ENCODE data around the gene SPOP. TPM values are rescaled to one million over a fixed set of nuclear protein-coding genes. Genes with fewer than 3 reads are reported as not detected.
"Not testable (repeated sequence)": the region's sequence is repeated elsewhere in the genome, so short reads cannot be mapped to it uniquely, and the experiment has no call there.

SPOP gene
- total RNA-seq, 1 donor from 2014 or later, result 44.2 TPM

DNA sequence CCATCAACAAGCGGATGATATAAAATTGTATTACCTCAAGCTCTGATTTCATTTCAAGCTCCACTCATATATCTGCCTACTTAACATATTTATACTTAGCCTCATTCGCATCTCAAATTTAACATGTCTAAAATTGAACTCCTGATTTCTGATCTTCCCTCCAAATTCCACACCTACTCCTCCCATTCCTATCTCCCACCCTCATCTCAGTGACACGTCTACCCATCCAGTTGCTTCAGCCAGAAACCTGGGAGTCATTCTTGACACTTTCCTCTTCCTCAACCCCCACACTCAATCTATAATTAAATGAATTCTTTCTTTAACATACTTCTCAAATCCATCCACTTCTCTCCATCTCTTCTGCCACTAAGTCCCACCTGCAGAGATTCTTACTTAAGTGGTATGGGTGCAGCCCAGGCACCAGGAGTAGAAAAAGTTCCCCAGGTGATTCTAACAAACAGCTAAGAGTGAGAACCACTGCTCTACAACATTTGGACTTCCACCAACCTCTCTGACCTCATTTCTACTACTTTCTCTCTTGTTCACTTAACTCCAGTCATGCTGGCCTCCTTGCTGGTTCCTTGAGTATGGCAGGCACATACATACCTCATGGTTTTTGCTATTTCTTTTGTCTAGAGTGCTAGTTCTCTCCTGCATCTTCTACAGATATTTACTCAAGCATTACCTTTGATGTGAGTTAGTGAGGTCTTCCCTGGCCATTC is 18.1 kb downstream of the SPOP start:
- no peak for DNase-seq (ENCODE audit: low spot score)

DNA sequence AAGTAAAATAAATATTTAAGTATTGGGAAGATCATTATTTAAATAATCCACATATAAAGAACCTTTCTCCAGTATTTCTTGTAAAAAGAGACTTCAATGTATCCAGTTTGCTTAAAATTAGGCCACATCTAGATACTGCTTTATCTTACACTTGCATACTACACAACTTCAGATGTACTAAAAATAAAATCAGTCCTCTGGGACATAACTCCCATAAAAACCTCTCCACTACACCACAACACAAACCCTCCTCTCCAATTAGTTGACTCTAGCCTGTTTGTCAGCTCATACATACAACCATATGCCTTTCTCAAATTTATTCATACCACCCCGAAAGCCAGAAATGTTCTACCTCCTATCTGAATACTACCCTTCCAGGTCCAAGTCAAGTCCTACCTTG is 21.6 kb downstream of the SPOP start:
- no peak for DNase-seq (ENCODE audit: low spot score)

DNA sequence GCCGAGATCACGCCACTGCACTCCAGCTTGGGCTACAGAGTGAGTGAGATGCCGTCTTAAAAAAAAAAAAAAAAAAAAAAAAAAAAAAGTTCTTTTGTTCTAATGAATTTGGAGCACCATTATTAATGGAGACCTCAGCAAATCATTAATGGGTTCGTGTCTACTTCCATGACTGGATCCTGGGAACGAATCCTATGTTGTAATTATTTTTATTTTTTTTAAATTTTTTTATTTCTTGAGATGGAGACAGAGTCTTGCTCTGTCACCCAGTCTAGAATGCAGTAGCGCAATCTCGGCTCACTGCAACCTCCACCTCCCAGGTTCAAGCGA is 30.7 kb downstream of the SPOP start:
- no peak for DNase-seq (ENCODE audit: low spot score)

DNA sequence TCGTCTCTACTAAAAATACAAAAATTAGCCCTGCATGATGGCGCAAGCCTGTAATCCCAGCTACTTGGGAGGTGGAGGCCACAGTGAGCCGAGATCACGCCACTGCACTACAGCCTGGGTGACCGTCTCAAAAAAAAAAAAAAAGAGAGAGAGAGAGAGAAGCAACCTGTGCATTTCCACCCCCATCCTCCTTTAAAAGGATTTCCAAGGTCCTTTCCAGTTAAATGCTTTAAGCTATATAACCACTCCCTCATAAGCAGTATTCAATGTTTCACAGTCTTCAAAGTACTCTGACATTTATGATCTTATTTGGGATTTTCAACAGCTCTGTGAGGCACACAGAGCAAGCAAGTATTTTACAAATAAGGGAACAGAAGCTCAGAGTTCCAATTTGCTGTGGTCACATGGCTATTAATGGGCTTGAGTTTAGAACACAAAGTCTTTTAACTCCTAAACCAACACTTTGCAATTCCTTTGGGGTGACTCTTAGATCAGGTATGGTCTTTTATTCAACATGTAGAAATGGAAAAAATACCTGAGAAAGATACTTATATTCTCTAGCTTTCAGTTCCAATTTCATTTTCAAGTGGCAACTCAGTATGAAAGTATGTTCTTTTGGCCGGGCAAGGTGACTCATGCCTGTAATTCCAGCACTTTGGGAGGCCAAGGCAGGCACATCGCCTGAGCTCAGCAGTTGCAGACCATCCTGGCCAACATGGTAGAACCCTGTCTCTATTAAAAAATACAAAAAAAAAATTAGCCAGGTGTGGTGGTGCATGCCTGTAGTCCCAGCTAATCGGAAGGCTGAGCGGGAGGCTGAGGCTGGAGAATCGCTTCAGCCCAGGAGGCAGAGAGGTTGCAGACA is 31.3 kb downstream of the SPOP start:
- DNase-seq (ENCODE audit: low spot score), result no peak

DNA sequence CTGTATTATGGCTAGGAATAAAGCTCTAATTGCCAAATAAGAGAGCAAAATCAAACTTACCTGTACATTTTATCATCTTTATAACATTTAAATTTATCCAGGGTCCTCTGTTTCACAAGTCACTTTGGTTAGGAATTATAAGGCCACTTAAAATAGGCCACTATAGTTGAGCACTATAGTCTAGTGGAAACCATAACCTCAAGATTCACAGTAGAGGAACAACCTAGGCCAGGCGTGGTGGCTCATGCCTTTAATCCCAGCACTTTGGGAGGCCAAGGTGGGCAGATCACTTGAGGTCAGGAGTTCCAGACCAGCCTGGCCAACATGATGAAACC is 31.9 kb downstream of the SPOP start:
- not testable (repeated sequence) for DNase-seq (ENCODE audit: low spot score)

DNA sequence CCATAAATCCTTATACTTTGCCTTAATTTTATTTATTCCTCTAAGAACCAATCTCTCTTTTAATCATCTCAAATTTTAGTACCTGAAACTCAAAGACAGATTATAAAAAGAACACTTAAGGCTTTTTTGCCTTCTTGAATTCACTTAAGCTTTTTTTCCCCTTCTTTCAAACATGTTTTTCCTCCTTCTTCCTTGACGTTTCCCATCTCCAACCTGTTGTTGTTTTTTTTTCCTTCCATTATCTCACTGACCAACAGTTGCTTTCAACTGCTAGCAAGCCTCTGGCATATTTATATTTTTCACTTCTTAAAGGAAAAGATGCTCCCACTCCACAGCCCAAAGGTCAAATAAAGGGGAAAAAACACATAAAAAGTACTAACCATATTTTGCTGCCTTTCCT is 32.2 kb downstream of the SPOP start:
- DNase-seq (ENCODE audit: low spot score), result no peak

DNA sequence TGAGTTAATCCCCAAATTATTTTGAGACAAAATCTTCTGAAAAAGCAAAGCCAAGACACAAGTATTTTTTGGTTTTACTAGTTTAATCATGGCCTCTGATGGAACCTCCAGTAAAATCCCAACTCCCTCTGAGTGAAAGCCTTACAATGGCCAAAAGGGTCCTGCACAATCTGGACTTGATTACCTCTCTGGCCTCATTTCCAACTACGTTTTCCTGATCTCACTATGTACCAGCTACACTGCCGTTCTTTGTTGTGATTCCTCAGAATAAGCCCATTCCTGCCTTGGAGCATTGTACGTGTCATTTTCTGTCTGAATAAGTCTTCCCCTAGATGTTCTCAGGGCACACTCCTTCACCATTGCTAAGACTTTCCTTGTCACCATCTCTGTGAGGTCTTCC is 37.3 kb downstream of the SPOP start:
- DNase-seq (ENCODE audit: low spot score), result no peak

DNA sequence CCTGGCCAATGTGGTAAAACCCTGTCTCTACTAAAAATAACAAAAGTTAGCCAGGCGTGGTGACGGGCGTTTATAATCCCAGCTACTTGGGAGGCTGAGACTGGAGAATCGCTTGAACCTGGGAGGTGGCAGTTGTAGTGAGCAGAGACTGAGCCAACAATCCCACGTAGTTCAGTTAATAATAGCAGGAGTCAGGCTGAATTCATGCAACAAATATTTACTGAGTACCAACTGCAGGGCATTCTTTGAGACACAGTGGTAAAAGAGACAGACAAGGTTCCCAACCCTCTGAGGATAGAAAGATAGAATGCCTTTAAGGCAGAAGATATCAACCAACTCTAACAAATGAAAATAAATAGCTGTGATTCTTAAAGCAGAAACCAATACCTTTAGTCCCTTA is 39.1 kb downstream of the SPOP start:
- DNase-seq (ENCODE audit: low spot score), result no peak

DNA sequence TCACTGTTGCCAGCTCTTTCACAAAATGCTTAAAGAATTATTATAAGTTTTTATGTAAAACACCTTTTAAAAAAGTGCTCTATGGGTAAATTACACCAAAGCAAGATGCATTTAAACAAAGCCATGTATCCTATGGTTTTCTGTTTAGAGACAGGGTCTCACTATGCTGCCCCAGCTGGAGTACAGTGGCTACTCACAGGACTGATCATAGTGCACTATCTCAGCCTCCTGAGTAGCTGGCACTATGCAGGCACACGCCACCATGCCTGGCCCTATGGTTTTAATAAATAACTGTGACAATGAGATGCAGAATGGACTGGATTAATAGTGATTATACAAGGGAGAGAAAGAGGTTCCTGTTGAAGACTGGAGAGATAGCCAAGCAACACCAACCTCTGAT is 40.2 kb downstream of the SPOP start:
- no peak for DNase-seq (ENCODE audit: low spot score)

DNA sequence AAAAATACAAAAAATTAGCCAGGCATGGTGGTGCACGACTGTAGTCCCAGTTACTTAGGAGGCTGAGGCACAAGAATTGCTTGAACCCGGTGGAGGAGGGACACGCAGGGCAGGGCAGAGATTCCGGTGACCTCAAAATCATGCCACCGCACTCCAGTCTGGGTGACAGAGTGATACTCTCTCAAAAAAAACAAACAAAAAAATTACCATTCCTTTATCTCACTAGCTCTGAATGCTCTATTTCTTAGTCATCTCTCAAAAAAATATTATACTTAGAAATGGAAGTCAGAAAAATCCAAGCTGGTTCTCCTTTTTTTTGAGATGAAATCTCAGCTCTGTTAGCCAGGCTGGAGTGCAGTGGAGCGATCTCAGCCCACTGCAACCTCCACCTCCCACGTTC is 40.8 kb downstream of the SPOP start:
- DNase-seq (ENCODE audit: low spot score), result no peak

DNA sequence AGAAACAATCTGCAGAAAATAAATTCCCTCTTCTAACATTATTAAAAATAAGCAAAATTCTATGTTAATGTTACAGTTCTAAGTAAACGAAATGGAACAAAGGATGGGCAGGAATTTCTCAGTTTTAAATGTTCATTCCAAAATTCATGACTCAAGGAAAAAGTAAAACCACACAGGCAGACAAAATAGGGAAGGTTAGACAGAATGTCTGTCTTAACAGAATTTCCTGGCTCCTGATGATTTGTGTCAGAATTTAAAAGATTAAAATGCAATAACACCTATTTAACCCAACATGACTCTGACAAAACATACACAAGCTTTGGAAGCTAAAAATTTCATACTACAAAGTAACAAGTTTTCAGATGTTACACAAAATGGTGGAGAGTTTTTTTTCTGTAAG is 42.8 kb downstream of the SPOP start:
- DNase-seq (ENCODE audit: low spot score), result no peak

DNA sequence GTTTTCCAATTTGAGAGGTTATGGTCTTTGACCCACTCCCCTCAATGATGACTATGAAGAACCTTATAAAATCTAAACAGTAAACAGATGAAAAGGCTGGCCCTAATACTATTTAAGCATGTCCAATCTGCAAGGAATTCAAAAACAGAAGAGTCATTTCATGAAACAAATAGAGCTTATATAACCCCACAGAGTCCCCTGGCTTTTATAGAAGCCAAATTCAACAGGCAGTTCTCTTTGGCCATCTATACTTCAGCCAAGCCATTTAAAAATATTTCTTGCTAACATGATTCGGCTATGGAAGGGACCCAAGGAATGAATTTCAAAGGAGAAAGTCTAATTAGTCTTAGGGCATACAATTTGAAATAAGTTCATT is 43.4 kb downstream of the SPOP start:
- DNase-seq (ENCODE audit: low spot score), result no peak

DNA sequence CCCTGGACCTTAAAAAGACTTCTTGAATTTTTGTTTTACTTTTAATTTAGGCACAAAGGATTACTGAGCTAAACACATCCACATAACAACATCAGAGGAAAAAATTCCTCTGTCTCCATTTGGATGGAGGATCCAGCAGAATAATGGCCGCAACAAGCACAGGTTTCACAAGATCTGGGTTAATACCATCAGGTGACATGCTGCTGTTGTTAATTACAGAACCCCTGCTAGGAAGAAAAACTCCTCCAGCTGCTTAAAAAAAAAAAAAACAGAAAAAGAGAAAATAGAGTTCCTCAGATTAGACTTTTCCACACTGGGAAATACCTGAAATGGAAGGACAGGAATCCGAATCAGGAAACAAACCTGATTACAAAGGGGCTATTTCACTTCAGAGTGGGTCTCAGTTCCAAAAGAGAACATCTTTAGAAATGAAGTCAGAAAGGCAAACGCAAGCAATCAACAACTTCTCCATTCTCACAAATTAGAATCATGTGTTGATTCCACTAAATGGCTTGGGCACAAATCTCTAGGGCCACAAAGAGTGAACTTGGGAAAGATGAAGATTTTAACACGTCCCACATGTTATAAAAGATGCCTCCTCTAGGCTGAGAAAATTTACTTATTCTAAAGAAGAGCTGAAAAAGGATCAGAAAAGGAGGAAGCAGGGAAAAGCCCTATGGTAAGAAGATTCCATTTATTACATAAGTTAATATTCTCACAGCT is 44.0 kb downstream of the SPOP start:
- DNase-seq (ENCODE audit: low spot score), result no peak

DNA sequence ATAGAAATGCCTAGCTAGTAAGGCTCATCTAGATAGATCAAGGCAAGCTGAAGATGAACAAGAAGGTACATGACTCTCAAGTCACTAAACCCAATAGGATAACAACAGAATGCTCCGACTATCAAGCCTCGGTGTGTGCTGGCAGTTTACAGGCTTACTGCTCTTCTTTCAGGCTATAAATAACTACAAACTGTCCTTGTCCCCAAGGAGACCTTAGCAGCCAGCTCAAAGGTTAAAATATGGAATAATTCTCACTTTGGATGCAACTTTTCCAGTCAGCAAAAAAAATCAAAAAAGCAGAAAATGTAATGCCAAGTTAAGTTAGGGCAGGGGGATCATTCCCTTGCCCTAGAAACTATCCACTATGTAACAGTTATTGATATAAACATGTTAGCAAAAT is 44.6 kb downstream of the SPOP start:
- DNase-seq (ENCODE audit: low spot score), result no peak

DNA sequence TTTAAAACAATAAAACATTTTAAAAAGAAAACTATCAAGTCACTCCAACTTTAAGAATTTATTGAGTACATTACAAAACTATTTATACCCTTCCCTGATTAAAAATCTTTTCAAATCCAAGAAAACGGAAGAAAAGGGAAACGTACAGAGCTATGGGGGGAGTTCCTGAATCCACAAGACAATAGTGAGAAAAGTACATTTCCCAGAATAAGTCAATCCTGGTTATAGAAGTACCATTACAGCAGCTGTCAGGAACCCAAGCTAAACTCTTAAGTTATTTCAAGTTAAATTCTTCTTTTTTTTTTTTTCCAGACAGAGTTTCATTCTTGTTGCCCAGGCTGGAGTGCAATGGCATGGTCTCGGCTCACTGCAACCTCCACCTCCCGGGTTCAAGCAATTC is 45.7 kb downstream of the SPOP start:
- no peak for DNase-seq (ENCODE audit: low spot score)

DNA sequence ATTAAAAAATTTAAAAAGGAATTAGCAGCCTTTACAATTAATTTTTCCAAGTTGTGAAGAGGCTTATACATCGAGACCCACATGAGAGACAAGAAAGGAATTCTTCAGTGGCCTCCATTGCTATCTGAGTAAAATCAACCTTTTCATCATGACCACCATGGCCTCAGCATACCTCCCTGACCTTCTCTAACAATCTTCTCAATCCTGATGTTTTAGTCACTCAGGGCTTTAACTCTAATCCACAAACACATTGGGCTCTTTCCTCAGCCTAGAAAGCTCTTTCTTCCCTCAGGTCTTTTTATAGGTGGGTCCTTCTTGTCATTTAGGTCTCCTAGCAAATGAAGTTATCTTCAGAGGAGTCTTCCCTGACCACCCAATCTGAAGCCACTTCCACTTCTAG is 46.4 kb downstream of the SPOP start:
- DNase-seq (ENCODE audit: low spot score), result no peak

DNA sequence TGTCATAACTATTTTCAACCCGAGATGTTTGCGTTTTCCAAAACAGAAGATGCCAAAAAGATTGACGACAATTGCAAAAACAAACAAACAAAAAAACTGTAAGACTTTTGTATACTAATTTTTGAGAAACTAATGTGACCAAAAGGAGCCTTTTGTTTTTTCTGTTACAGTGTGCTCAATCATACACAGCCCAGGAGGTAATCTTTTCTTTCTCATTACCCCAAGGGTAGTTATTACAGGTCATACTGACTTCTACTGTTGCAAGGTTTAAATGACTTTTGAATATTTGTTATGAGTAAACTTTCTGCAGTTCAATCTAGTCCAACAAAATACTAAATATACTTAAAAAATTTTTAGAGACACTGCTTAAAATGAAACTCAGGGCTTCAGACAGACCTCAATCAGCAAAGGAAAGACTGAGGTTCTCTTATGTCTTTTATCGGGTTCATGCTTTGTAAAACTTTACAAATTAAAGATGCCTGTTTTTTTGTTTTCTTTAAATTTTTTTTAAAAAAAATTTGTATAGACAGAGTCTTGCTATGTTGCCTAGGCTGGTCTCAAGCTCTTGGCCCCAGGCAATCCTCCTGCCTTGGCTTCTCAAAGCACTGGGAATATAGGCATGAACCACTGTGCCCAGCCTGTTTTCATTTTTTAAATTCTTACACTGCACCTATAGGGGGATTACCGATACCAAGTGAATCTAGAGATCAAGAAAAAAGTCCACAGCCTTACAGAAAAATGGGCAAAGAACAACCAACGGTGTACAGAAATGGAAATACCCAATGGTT is 47.6 kb downstream of the SPOP start:
- no peak for DNase-seq (ENCODE audit: low spot score)

DNA sequence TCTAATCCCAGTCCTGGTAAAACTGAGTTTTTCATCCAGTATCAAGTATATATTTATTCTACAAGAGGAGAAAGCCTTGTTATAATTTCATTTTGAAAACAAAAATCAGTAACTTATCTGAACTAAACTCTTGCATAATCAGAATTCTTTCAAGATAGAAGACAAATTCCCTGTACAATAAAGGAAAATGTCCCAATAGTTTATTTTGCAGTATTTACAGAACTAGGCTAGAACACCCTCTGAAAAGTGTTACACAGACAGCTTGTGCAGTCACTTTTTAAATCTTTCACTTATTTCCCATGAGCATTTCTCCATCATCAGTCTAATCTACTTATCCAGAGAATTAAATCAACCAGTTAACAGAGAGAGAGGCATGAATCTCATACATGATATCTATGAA is 48.5 kb downstream of the SPOP start:
- no peak for DNase-seq (ENCODE audit: low spot score)

DNA sequence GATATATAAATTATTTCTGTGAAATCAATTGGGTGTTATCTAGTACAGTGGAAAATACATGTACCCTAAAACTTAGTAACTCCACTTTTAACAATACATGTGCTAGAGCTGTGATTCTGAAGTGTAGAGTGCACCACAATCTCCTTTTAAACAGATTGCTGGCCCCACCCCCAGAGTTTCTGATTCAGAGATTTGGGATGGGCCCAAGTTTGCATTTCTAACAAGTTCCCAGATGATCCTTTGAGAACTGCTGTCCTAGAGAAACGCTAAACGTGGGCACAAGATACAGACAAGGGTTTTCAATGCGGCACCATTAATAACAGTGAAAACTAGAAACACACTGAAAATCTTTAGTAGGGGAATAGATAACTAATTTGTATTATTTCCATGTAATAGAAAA is 53.0 kb downstream of the SPOP start:
- no peak for DNase-seq (ENCODE audit: low spot score)

DNA sequence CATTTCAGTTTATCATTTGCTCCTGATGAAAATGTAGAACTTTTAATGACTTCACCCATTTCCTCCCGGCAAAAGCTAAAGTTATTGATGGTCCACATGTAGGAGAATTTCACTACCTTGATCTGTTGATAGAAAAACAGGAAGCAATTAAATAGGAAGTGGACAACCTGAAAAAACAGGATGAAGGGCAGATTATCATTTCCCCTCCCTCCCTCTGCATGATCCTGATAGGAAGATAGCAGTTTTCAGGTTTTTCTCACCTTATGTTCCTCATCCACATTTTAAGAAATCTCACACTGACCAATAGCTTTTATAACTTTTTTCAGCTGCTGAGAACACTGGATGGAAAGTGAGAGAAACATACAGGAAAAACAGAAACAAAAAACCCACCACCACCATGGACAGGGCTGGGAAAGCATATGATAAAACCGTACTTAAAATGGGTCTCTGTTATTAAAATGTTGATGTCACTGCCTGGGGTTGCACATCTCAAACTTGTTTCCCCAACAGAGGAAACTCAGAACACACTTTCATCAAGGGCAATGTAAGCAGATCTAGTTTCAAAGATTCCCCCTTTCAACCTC is 55.9 kb downstream of the SPOP start:
- no peak for DNase-seq (ENCODE audit: low spot score)

DNA sequence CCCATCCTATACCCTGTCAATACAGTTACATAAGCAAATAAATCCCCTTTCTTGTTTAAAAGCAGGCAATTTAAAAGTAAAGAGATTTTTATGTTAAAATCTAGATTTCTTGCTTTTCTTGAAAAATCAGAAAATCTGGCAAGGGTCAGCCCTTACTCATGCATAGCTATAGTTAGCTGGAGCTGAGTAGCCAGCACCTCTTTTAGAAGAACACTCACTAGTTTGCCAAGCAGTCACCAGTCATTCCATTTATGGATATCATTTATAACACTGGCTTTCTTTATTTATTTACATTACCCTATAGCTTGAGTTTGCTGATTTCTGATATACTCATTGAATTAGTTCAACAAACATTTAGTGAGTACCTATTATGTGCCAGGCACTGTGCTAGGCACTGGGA is 56.5 kb downstream of the SPOP start:
- no peak for DNase-seq (ENCODE audit: low spot score)

All from mesenteric fat pad (tissue), 1 donor.